ENCODE data around the gene PRPF38A. TPM values are rescaled to one million over a fixed set of nuclear protein-coding genes. Genes with fewer than 3 reads are reported as not detected.
A peak's percentile ranks its signal among the peaks of the same experiment; 100 is the strongest.

Gene PRPF38A
- total RNA-seq, 1 experiment from 2014 or later, result 62.4 TPM

GRCh38 chr1:52393174-52393573 lies 11.2 kb upstream of the PRPF38A start:
- no peak overlapping the region for H3K27ac Mint-ChIP-seq
- no peak for ATAC-seq
- no peak overlapping the region for H3K4me3 Mint-ChIP-seq
- POLR2A ChIA-PET, result interaction anchor here (1.4 kb wide), 1 partner anchor 11 kb away, joined by 3 read pairs; the partner anchor contains the start of genes ORC1 and PRPF38A
- DNase-seq (ENCODE audit: low spot score), result no peak
- H3K9me3 Mint-ChIP-seq, result no peaks in the 10 kb centered on the region
- TF ChIP-seq FOXP1 (CRISPR knock-in tag; IDR thresholded peaks at IDR 0.05; ENCODE audit: borderline replicate concordance) (no peak), ETV6 (CRISPR knock-in tag; IDR thresholded peaks at IDR 0.05) (no peak), NFYB (CRISPR knock-in tag; conservative IDR thresholded peaks at IDR 0.05; ENCODE audit: low read depth) (no peak), FOXJ3 (CRISPR knock-in tag; IDR thresholded peaks at IDR 0.05; ENCODE audit: borderline replicate concordance) (no peak), GTF2I (CRISPR knock-in tag; conservative IDR thresholded peaks at IDR 0.05) (no peak), E2F5 (CRISPR knock-in tag; IDR thresholded peaks at IDR 0.05) (no peak), EMX1 (CRISPR knock-in tag; IDR thresholded peaks at IDR 0.05) (no peak), NFE2L1 (CRISPR knock-in tag; IDR thresholded peaks at IDR 0.05) (no peak), CBFB (CRISPR knock-in tag; IDR thresholded peaks at IDR 0.05; ENCODE audit: low read depth) (no peak), ZNF512 (CRISPR knock-in tag; IDR thresholded peaks at IDR 0.05; ENCODE audit: borderline replicate concordance) (no peak), TEAD4 (CRISPR knock-in tag; IDR thresholded peaks at IDR 0.05) (no peak), JUN (CRISPR knock-in tag; IDR thresholded peaks at IDR 0.05) (no peak), SMAD4 (CRISPR knock-in tag; IDR thresholded peaks at IDR 0.05) (no peak), MAX (CRISPR knock-in tag; IDR thresholded peaks at IDR 0.05) (no peak), SP1 (CRISPR knock-in tag; conservative IDR thresholded peaks at IDR 0.05) (no peak), NR3C1 (CRISPR knock-in tag; conservative IDR thresholded peaks at IDR 0.05; ENCODE audit: low read depth) (no peak), IRF2 (CRISPR knock-in tag; IDR thresholded peaks at IDR 0.05; ENCODE audit: borderline replicate concordance, low read depth) (no peak)
- peaks cover 75% of the 10 kb centered on the region for H3K36me3 Mint-ChIP-seq
- H3K27me3 Mint-ChIP-seq (ENCODE audit: low read depth), result no peaks in the 10 kb centered on the region
- H3K4me1 Mint-ChIP-seq, result no peaks in the 10 kb centered on the region
- CTCF ChIA-PET, result no interaction called here

GRCh38 chr1:52399629-52400028 lies 4.8 kb upstream of the PRPF38A start:
- no peaks in the 10 kb centered on the region for H3K27me3 Mint-ChIP-seq (ENCODE audit: low read depth)
- POLR2A ChIA-PET, result no interaction called here
- peak overlapping the region; percentile 22; the same call in 1 of the 2 replicates for H3K27ac Mint-ChIP-seq
- peaks cover 16% of the 10 kb centered on the region for H3K4me1 Mint-ChIP-seq
- no peak for TF ChIP-seq ZNF423 (CRISPR knock-in tag; IDR thresholded peaks at IDR 0.05)
- no peak for TF ChIP-seq MLX (CRISPR knock-in tag; IDR thresholded peaks at IDR 0.05)
- TF ChIP-seq USF1 (CRISPR knock-in tag; IDR thresholded peaks at IDR 0.05), result no peak
- no peak for TF ChIP-seq HMGA2 (CRISPR knock-in tag; IDR thresholded peaks at IDR 0.05)
- no peak for TF ChIP-seq TCF7 (CRISPR knock-in tag; IDR thresholded peaks at IDR 0.05; ENCODE audit: low read depth)
- TF ChIP-seq ZNF263 (CRISPR knock-in tag; IDR thresholded peaks at IDR 0.05; ENCODE audit: low read depth), result no peak
- no peak for TF ChIP-seq CTCF (IDR thresholded peaks at IDR 0.05)
- TF ChIP-seq IRF1 (CRISPR knock-in tag; IDR thresholded peaks at IDR 0.05), result no peak
- TF ChIP-seq JUN (CRISPR knock-in tag; IDR thresholded peaks at IDR 0.05), result no peak
- TF ChIP-seq GTF2I (CRISPR knock-in tag; conservative IDR thresholded peaks at IDR 0.05), result no peak
- no peak for TF ChIP-seq IRF2 (CRISPR knock-in tag; IDR thresholded peaks at IDR 0.05; ENCODE audit: borderline replicate concordance, low read depth)
- TF ChIP-seq ZNF671 (CRISPR knock-in tag; IDR thresholded peaks at IDR 0.05), result no peak
- TF ChIP-seq ZBTB43 (CRISPR knock-in tag; IDR thresholded peaks at IDR 0.05), result no peak
- no peak for TF ChIP-seq FOXP1 (CRISPR knock-in tag; IDR thresholded peaks at IDR 0.05; ENCODE audit: borderline replicate concordance)
- TF ChIP-seq ZNF416 (CRISPR knock-in tag; IDR thresholded peaks at IDR 0.05), result no peak
- no peak for TF ChIP-seq ZNF317 (CRISPR knock-in tag; IDR thresholded peaks at IDR 0.05; ENCODE audit: borderline replicate concordance, low read depth)
- H3K4me3 Mint-ChIP-seq, result no peak overlapping the region
- peaks cover 59% of the 10 kb centered on the region for H3K36me3 Mint-ChIP-seq
- H3K9me3 Mint-ChIP-seq, result no peaks in the 10 kb centered on the region
- no peak for ATAC-seq
- no peak for DNase-seq (ENCODE audit: low spot score)
- CTCF ChIA-PET, result no interaction called here
